Lung (tissue), 12 donors: Measurements from ENCODE around the gene DUSP2. TPM values are rescaled to one million over a fixed set of nuclear protein-coding genes. Genes with fewer than 3 reads are reported as not detected.

Source experiments
- ATAC-seq: fragments of 200-7000 bp; cut with Tn5 transposase; one replicate; pipeline ENCODE4 v1.9.1; 2020; ENCODE audit warnings: moderate number of reproducible peaks; ENCODE audit not compliant: insufficient read depth, low FRiP score
- DNase-seq, 3 donors: peaks; one replicate each; pipeline ENCODE4 v3.0.0-alpha.2; 2013 to 2017
- H3K27ac ChIP-seq, 2 donors: one replicate each; pipeline ENCODE4 v1.5.1; 2013; ENCODE audit warnings: mild to moderate bottlenecking in 2 of 2, moderate library complexity in 2 of 2, control low read depth in 1 of 2, inconsistent platforms in 1 of 2, low read depth in 1 of 2, low read length in 1 of 2
- H3K27me3 ChIP-seq, 3 donors: one replicate each; pipeline ENCODE4 v1.5.1; 2013; ENCODE audit warnings: low read length in 2 of 3; ENCODE audit not compliant: control insufficient read depth in 3 of 3, insufficient read depth in 3 of 3
- H3K36me3 ChIP-seq, 4 donors: one replicate each; pipeline ENCODE4 v1.5.1; 2013; ENCODE audit warnings: low read length in 4 of 4, mild to moderate bottlenecking in 1 of 4, moderate library complexity in 1 of 4; ENCODE audit not compliant: control insufficient read depth in 4 of 4, insufficient read depth in 4 of 4
- H3K4me1 ChIP-seq, 5 donors: one replicate each; pipeline ENCODE4 v1.5.1; 2013; ENCODE audit warnings: low read length in 5 of 5, mild to moderate bottlenecking in 2 of 5, moderate library complexity in 1 of 5; ENCODE audit not compliant: control insufficient read depth in 5 of 5, insufficient read depth in 5 of 5
- H3K4me3 ChIP-seq: one replicate; pipeline ENCODE4 v1.5.1; 2013; ENCODE audit warnings: mild to moderate bottlenecking, control low read depth, moderate library complexity
- H3K9ac ChIP-seq, 2 donors: one replicate each; pipeline ENCODE4 v1.5.1; 2013; ENCODE audit warnings: low read length in 2 of 2, control low read depth in 1 of 2; ENCODE audit not compliant: insufficient read depth in 1 of 2
- H3K9me3 ChIP-seq, 4 donors: one replicate each; pipeline ENCODE4 v1.5.1; 2013; ENCODE audit warnings: low read length in 3 of 4, mild to moderate bottlenecking in 1 of 4, moderate library complexity in 1 of 4; ENCODE audit not compliant: control insufficient read depth in 4 of 4, insufficient read depth in 3 of 4
- CTCF ChIP-seq: IDR thresholded peaks from 2 replicates; pipeline ENCODE4 v1.5.1; 2012; ENCODE audit warnings: mild to moderate bottlenecking; ENCODE audit errors: control extremely low read depth, extremely low read depth
- WGBS, 2 donors: extraction: QIAGEN DNeasy Blood & Tissue Kit; methylation state at CpG; one replicate each; pipeline ENCODE4 v1.1.7; 2013; 5-methylcytosine and 5-hydroxymethylcytosine counted together
- polyA plus RNA-seq, 2 donors: library from polyadenylated mRNA; stranded (reverse); fragments of 200-250 nt; gene quantifications; one replicate each; pipeline ENCODE4 v1.2.1, GENCODE V29; 2013
- total RNA-seq, 2 donors: library from RNA; depleted of rRNA in 1 of 2; stranded (reverse); fragments of >200 nt in 1 of 2; gene quantifications; one replicate each; pipeline ENCODE4 v1.2.1, GENCODE V29; 2014 to 2021
- donor health status: control.
- donor health status: control.
- donor health status: Bipolar disorder and iron deficiency.
- donor health status: healthy.
- donor health status: DM: yes; HTN: yes; CAD: no.

Gene DUSP2
- total and polyA plus RNA-seq, 4 donors, result 3.5 to 33.6 (median 5.8) TPM

- no peak for ATAC-seq
Observed at GRCh38 chr2:96154506-96155380, 9.5 kb upstream of the DUSP2 start.

GRCh38 chr2:96153991-96154431 is 8.8 kb upstream of the DUSP2 start:
- ATAC-seq (no peak), DNase-seq (no peak)
- no peak for TF ChIP-seq CTCF
- 87% methylated on average over 7 of the region's 7 CpGs for WGBS, 2 donors
- no peak overlapping the region for H3K4me3 ChIP-seq
- H3K9me3 ChIP-seq, result no peaks in the 10 kb centered on the region
- H3K27me3 ChIP-seq, result peaks cover 0 to 6% (median 0%) of the 10 kb centered on the region in 3 donors
- no peak overlapping the region for H3K27ac ChIP-seq
- H3K9ac ChIP-seq, result no peak overlapping the region
- H3K36me3 ChIP-seq, result no peaks in the 10 kb centered on the region
- H3K4me1 ChIP-seq, result peaks cover 0 to 3% (median 0%) of the 10 kb centered on the region in 5 donors

More at GRCh38 chr2:96154506-96155380, 9.5 kb upstream of the DUSP2 start:
- TF ChIP-seq CTCF, result no peak
- Histone ChIP-seq H3K36me3 (no peaks in the 10 kb centered on the region), H3K27me3 (peaks cover 0 to 6% (median 0%) of the 10 kb centered on the region in 3 donors), H3K4me3 (no peak overlapping the region), H3K27ac (no peak overlapping the region), H3K9me3 (no peaks in the 10 kb centered on the region), H3K9ac (no peak overlapping the region), H3K4me1 (no peaks in the 10 kb centered on the region)
- no peak for DNase-seq
- 85 to 89% methylated on average over 16 of the region's 16 CpGs for WGBS, 2 donors

GRCh38 chr2:96153291-96153713 is 8.1 kb upstream of the DUSP2 start:
- Histone ChIP-seq H3K36me3 (no peaks in the 10 kb centered on the region), H3K4me3 (no peak overlapping the region), H3K9me3 (no peaks in the 10 kb centered on the region), H3K27ac (no peak overlapping the region), H3K9ac (no peak overlapping the region), H3K4me1 (peaks cover 0 to 10% (median 3%) of the 10 kb centered on the region in 5 donors), H3K27me3 (peaks cover 0 to 6% (median 0%) of the 10 kb centered on the region in 3 donors)
- no peak for TF ChIP-seq CTCF
- 91% methylated on average over 7 of the region's 7 CpGs for WGBS, 2 donors
- DNase-seq (no peak), ATAC-seq (no peak)
